SHP77 (cell line): ENCODE data around the gene NAV2.
"Not testable (repeated sequence)": the region's sequence is repeated elsewhere in the genome, so short reads cannot be mapped to it uniquely, and the experiment has no call there.

ENCODE experiments used
- DNase-seq, 2 experiments: peaks; one replicate each; lab custom pipeline; 2025; lab: John Stamatoyannopoulos, UW

Gene NAV2

GRCh38 chr11:20112291-20113148, 399.9 kb downstream of the NAV2 start:
- peak in 1 of 2 experiments; percentile 7 for DNase-seq

GRCh38 chr11:20113149-20113438, 400.5 kb downstream of the NAV2 start:
- DNase-seq, result no peak

- DNase-seq, result no peak
Measured at GRCh38 chr11:20114588-20114987, 402.0 kb downstream of the NAV2 start.

GRCh38 chr11:20116825-20117224, 404.2 kb downstream of the NAV2 start:
- no peak for DNase-seq

- no peak for DNase-seq
Measured at GRCh38 chr11:20117291-20117690, 404.7 kb downstream of the NAV2 start.

- DNase-seq, result no peak
Measured at GRCh38 chr11:20118209-20118608, 405.6 kb downstream of the NAV2 start.

GRCh38 chr11:20119315-20119714, 406.7 kb downstream of the NAV2 start:
- no peak for DNase-seq

- no peak for DNase-seq
Measured at GRCh38 chr11:20120134-20120925, 407.7 kb downstream of the NAV2 start.

GRCh38 chr11:20122131-20122530, 409.5 kb downstream of the NAV2 start:
- no peak for DNase-seq

GRCh38 chr11:20125927-20126326, 413.3 kb downstream of the NAV2 start:
- DNase-seq, result no peak

- DNase-seq, result no peak
Measured at GRCh38 chr11:20126724-20127123, 414.1 kb downstream of the NAV2 start.

- DNase-seq, result peak; percentile 42 to 44
Measured at GRCh38 chr11:20127671-20128527, 415.3 kb downstream of the NAV2 start.

GRCh38 chr11:20128528-20128825, 415.8 kb downstream of the NAV2 start:
- not testable (repeated sequence) for DNase-seq

- DNase-seq, result no peak
Measured at GRCh38 chr11:20129665-20130064, 417.0 kb downstream of the NAV2 start.

GRCh38 chr11:20131788-20132666, 419.4 kb downstream of the NAV2 start:
- DNase-seq, result peak in 1 of 2 experiments; percentile 2

GRCh38 chr11:20132667-20133039, 420.0 kb downstream of the NAV2 start:
- no peak for DNase-seq

GRCh38 chr11:20134991-20135736, 422.5 kb downstream of the NAV2 start:
- DNase-seq, result no peak

GRCh38 chr11:20137637-20138036, 425.0 kb downstream of the NAV2 start:
- DNase-seq, result no peak

GRCh38 chr11:20138707-20139106, 426.1 kb downstream of the NAV2 start:
- no peak for DNase-seq

- no peak for DNase-seq
Measured at GRCh38 chr11:20154381-20154780, 441.7 kb downstream of the NAV2 start.
